Osteoblast (primary cell): ENCODE data around the gene PRR23C. TPM values are rescaled to one million over a fixed set of nuclear protein-coding genes. Genes with fewer than 3 reads are reported as not detected.

Experiments
- DNase-seq: peaks from one replicate; pipeline ENCODE4 v3.0.0; 2011; ENCODE audit warnings: low spot score, mixed read lengths; ENCODE audit not compliant: insufficient read length; ENCODE audit errors: missing footprints
- H2AFZ ChIP-seq: 2 replicates; pipeline ENCODE4 v1.6.0; 2011; ENCODE audit warnings: mild to moderate bottlenecking, low read length
- H3K27ac ChIP-seq: 2 replicates; pipeline ENCODE4 v1.5.1; 2011; ENCODE audit warnings: mild to moderate bottlenecking, low read depth, low read length, moderate library complexity
- H3K27me3 ChIP-seq: 2 replicates; pipeline ENCODE4 v1.6.0; 2012; ENCODE audit warnings: mild to moderate bottlenecking, control low read depth, inconsistent platforms, low read length, moderate library complexity; ENCODE audit not compliant: insufficient read depth
- H3K36me3 ChIP-seq: 2 replicates; pipeline ENCODE4 v1.5.1; 2011; ENCODE audit warnings: mild to moderate bottlenecking, low read length, control low read depth, moderate library complexity; ENCODE audit not compliant: insufficient read depth
- H3K4me1 ChIP-seq: 2 replicates; pipeline ENCODE4 v1.5.1; 2011; ENCODE audit warnings: mild to moderate bottlenecking, low read length, control low read depth, moderate library complexity; ENCODE audit not compliant: insufficient read depth
- H3K4me2 ChIP-seq: 2 replicates; pipeline ENCODE4 v1.6.0; 2011; ENCODE audit warnings: mild to moderate bottlenecking, low read length; ENCODE audit not compliant: insufficient read depth
- H3K4me3 ChIP-seq: fragments of 200-600 bp; sonication (generic); 3 replicates; pipeline ENCODE4 v1.5.1; 2012; ENCODE audit warnings: mild to moderate bottlenecking, low read length, inconsistent platforms; ENCODE audit not compliant: insufficient read depth
- H3K79me2 ChIP-seq: 2 replicates; pipeline ENCODE4 v1.6.0; 2012; ENCODE audit warnings: mild to moderate bottlenecking, low read length, control low read depth, inconsistent platforms; ENCODE audit not compliant: insufficient read depth
- H3K9me3 ChIP-seq: 2 replicates; pipeline ENCODE4 v1.5.1; 2011; ENCODE audit warnings: low read depth, low read length, control low read depth
- H4K20me1 ChIP-seq: 2 replicates; pipeline ENCODE4 v1.6.0; 2012; ENCODE audit warnings: mild to moderate bottlenecking, low read length, control low read depth; ENCODE audit not compliant: insufficient read depth
- total RNA-seq: library from RNA; depleted of rRNA; stranded (reverse); fragments of >200 nt; gene quantifications from 2 replicates; pipeline ENCODE4 v1.2.3, GENCODE V29; 2012
- TF ChIP-seq, protein P1 (sequence below): IDR thresholded peaks from 2 replicates; pipeline ENCODE4 v1.5.1; 2011; ENCODE audit warnings: mild to moderate bottlenecking, low read depth, low read length, moderate library complexity; ENCODE audit errors: extremely low read depth

Gene PRR23C
- total RNA-seq, 1 donor = not detected

DNA sequence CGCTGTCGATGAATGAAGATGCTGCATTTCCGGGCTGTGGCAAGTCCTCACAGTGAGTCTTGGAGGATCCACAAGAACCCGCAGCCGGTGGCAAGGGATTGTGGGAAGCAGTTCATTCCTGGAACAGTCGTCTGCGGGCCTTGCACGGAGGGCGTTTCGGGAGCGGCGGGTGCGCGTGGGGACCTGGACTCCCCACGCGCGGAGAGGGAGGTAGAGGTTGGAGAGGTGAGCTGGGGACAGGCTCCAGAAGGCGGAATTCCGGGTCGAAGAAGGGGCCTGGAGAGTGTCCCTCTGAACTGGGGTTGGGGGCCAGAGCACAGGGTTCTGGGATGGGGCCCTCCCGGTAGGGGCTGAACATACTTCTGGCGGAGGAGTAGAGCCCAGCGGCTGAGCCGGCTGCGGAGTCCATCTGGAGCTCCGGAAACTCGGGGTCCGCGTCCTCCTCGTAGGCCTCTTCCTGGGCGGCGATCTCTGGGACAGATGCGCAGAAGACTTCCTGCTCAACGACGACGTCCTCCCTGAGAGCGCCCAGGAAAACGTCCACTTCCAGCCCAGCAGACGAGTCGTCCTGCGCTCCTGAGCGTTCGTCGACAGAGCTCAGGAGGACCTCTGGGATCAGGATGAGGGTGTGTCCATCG lies 39.2 kb downstream of the PRR23C start:
- Histone ChIP-seq H4K20me1 (no peaks in the 10 kb centered on the region), H3K9me3 (no peaks in the 10 kb centered on the region), H3K27ac (no peak overlapping the region), H2AFZ (no peak overlapping the region), H3K36me3 (no peaks in the 10 kb centered on the region), H3K27me3 (no peaks in the 10 kb centered on the region), H3K4me2 (no peak overlapping the region), H3K79me2 (no peaks in the 10 kb centered on the region), H3K4me3 (no peak overlapping the region), H3K4me1 (no peaks in the 10 kb centered on the region)
- DNase-seq = no peak
- TF ChIP-seq, protein P1, sequence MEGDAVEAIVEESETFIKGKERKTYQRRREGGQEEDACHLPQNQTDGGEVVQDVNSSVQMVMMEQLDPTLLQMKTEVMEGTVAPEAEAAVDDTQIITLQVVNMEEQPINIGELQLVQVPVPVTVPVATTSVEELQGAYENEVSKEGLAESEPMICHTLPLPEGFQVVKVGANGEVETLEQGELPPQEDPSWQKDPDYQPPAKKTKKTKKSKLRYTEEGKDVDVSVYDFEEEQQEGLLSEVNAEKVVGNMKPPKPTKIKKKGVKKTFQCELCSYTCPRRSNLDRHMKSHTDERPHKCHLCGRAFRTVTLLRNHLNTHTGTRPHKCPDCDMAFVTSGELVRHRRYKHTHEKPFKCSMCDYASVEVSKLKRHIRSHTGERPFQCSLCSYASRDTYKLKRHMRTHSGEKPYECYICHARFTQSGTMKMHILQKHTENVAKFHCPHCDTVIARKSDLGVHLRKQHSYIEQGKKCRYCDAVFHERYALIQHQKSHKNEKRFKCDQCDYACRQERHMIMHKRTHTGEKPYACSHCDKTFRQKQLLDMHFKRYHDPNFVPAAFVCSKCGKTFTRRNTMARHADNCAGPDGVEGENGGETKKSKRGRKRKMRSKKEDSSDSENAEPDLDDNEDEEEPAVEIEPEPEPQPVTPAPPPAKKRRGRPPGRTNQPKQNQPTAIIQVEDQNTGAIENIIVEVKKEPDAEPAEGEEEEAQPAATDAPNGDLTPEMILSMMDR = no peak

DNA sequence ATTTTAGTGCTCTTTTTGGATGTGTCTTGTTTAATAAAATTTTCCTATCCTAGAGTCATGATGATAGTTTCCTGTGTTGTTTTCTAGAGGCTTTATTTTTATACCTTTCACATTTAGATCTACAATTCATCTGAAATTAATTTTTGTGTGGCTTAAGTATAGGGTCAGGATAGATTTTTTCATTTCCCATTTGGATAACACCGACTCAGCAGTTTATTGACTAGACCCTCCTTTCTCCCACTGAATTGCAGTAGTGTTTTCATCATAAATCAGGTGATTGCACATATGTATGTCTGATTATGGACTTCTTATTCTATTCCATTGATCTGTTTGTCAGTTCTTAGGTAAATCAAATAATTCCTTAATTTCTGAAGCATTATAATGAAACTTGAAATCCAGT lies 49.0 kb downstream of the PRR23C start:
- H3K9me3 ChIP-seq = no peaks in the 10 kb centered on the region
- no peaks in the 10 kb centered on the region for H3K4me1 ChIP-seq
- H3K27me3 ChIP-seq = no peaks in the 10 kb centered on the region
- no peaks in the 10 kb centered on the region for H4K20me1 ChIP-seq
- TF ChIP-seq, protein P1 = no peak
- no peaks in the 10 kb centered on the region for H3K36me3 ChIP-seq
- H3K4me3 ChIP-seq = no peak overlapping the region
- H3K4me2 ChIP-seq = no peak overlapping the region
- no peak overlapping the region for H2AFZ ChIP-seq
- no peak overlapping the region for H3K27ac ChIP-seq
- no peaks in the 10 kb centered on the region for H3K79me2 ChIP-seq
- DNase-seq = no peak

Other genes with a start within 250 kb of the PRR23C start
- gene PIK3CB, start 210.0 kb downstream of the PRR23C start, total RNA-seq = 14.5 and 16.8 TPM in 2 replicates
- under 0.01 and 0.36 TPM in 2 replicates for gene FOXL2, start 97.8 kb downstream of the PRR23C start, total RNA-seq
- 0.36 TPM in 1 of 2 replicates, not detected in the other for gene FOXL2NB, start 97.7 kb downstream of the PRR23C start, total RNA-seq
- gene PRR23A, start 38.6 kb downstream of the PRR23C start, total RNA-seq = not detected in 2 replicates
- not detected in 2 replicates for gene PRR23B, start 24.0 kb downstream of the PRR23C start, total RNA-seq